HG02885 (cell line): ENCODE measurements around the gene DLL1.

Experiments used
- ATAC-seq: cut with Tn5 transposase; IDR thresholded peaks from one replicate; pipeline ENCODE4 v1.9.1; 2021; ENCODE audit warnings: mild to moderate bottlenecking; ENCODE audit not compliant: unreplicated experiment, poor library complexity

DLL1 gene

GRCh38 chr6:170253910-170254269 is 37.0 kb downstream of the DLL1 start:
- ATAC-seq = no peak

GRCh38 chr6:170253226-170253909 is 37.5 kb downstream of the DLL1 start:
- ATAC-seq = no peak

- ATAC-seq = no peak
Observed at GRCh38 chr6:170251776-170252571, 38.9 kb downstream of the DLL1 start.

GRCh38 chr6:170250981-170251775 is 39.7 kb downstream of the DLL1 start:
- no peak for ATAC-seq

GRCh38 chr6:170250455-170250854 is 40.4 kb downstream of the DLL1 start:
- ATAC-seq = no peak

- no peak for ATAC-seq
Observed at GRCh38 chr6:170249817-170250216, 41.1 kb downstream of the DLL1 start.

GRCh38 chr6:170248861-170249600 is 41.8 kb downstream of the DLL1 start:
- ATAC-seq = no peak

GRCh38 chr6:170248111-170248805 is 42.6 kb downstream of the DLL1 start:
- no peak for ATAC-seq

- ATAC-seq = no peak
Observed at GRCh38 chr6:170247178-170247701, 43.6 kb downstream of the DLL1 start.

GRCh38 chr6:170245475-170245992 is 45.3 kb downstream of the DLL1 start:
- no peak for ATAC-seq

- no peak for ATAC-seq
Observed at GRCh38 chr6:170244721-170245474, 46.0 kb downstream of the DLL1 start.

- ATAC-seq = no peak
Observed at GRCh38 chr6:170243791-170244291, 47.0 kb downstream of the DLL1 start.

- no peak for ATAC-seq
Observed at GRCh38 chr6:170243386-170243785, 47.5 kb downstream of the DLL1 start.

- ATAC-seq = no peak
Observed at GRCh38 chr6:170238741-170239565, 51.9 kb downstream of the DLL1 start.

GRCh38 chr6:170237999-170238740 is 52.7 kb downstream of the DLL1 start:
- ATAC-seq = no peak

- ATAC-seq = no peak
Observed at GRCh38 chr6:170236131-170236836, 54.6 kb downstream of the DLL1 start.
